ENCODE measurements around the gene TOX3. TPM values are rescaled to one million over a fixed set of nuclear protein-coding genes. Genes with fewer than 3 reads are reported as not detected.

Gene TOX3
- total and polyA plus RNA-seq, 2 of the 13 experiments (the other 11 are each of a cell fraction or from before 2014, with no cell fraction given) = 14.5 to 98.6 TPM

DNA sequence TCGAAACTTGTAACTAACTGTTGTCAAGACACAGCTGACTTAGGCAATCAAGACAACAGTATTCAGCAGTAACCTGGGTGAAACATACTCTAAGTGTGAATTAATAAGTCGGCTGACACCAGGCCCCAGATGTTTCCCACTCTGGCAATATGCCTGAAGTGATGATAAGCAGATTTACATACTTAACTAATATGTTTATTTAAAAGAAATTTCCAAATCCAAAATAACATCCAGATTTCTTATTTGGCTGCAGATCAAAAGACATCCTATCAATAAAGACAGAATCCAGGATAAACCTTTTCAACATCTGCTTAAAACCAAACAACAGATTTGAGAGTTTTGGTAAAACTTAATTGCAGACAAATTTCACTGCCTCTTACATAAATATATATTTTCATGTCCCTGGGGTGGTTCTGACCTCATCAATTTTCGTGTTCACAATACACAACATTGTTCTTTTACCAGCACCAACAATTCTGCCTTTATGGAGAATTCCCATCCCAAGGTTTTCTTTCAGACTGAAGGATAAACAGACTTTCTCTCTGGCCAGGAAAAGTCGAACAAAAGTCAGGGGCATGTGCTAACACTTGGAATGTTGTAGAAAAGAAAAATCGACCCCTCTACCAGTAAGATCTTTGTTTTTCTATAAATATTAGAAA lies 45.1 kb upstream of the TOX3 start (continued):
- TF ChIP-seq, protein P1, sequence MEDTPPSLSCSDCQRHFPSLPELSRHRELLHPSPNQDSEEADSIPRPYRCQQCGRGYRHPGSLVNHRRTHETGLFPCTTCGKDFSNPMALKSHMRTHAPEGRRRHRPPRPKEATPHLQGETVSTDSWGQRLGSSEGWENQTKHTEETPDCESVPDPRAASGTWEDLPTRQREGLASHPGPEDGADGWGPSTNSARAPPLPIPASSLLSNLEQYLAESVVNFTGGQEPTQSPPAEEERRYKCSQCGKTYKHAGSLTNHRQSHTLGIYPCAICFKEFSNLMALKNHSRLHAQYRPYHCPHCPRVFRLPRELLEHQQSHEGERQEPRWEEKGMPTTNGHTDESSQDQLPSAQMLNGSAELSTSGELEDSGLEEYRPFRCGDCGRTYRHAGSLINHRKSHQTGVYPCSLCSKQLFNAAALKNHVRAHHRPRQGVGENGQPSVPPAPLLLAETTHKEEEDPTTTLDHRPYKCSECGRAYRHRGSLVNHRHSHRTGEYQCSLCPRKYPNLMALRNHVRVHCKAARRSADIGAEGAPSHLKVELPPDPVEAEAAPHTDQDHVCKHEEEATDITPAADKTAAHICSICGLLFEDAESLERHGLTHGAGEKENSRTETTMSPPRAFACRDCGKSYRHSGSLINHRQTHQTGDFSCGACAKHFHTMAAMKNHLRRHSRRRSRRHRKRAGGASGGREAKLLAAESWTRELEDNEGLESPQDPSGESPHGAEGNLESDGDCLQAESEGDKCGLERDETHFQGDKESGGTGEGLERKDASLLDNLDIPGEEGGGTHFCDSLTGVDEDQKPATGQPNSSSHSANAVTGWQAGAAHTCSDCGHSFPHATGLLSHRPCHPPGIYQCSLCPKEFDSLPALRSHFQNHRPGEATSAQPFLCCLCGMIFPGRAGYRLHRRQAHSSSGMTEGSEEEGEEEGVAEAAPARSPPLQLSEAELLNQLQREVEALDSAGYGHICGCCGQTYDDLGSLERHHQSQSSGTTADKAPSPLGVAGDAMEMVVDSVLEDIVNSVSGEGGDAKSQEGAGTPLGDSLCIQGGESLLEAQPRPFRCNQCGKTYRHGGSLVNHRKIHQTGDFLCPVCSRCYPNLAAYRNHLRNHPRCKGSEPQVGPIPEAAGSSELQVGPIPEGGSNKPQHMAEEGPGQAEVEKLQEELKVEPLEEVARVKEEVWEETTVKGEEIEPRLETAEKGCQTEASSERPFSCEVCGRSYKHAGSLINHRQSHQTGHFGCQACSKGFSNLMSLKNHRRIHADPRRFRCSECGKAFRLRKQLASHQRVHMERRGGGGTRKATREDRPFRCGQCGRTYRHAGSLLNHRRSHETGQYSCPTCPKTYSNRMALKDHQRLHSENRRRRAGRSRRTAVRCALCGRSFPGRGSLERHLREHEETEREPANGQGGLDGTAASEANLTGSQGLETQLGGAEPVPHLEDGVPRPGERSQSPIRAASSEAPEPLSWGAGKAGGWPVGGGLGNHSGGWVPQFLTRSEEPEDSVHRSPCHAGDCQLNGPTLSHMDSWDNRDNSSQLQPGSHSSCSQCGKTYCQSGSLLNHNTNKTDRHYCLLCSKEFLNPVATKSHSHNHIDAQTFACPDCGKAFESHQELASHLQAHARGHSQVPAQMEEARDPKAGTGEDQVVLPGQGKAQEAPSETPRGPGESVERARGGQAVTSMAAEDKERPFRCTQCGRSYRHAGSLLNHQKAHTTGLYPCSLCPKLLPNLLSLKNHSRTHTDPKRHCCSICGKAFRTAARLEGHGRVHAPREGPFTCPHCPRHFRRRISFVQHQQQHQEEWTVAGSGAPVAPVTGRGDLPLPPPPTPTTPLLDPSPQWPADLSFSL (CRISPR knock-in tag; IDR thresholded peaks at IDR 0.05) = no peak
- no peak for TF ChIP-seq ZBTB21 (CRISPR knock-in tag; IDR thresholded peaks at IDR 0.05)
- TF ChIP-seq, protein P2, sequence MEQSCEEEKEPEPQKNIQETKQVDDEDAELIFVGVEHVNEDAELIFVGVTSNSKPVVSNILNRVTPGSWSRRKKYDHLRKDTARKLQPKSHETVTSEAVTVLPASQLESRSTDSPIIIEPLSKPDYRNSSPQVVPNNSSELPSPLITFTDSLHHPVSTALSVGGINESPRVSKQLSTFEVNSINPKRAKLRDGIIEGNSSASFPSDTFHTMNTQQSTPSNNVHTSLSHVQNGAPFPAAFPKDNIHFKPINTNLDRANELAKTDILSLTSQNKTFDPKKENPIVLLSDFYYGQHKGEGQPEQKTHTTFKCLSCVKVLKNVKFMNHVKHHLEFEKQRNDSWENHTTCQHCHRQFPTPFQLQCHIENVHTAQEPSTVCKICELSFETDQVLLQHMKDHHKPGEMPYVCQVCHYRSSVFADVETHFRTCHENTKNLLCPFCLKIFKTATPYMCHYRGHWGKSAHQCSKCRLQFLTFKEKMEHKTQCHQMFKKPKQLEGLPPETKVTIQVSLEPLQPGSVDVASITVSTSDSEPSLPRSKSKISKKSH (CRISPR knock-in tag; IDR thresholded peaks at IDR 0.05; ENCODE audit: borderline replicate concordance) = no peak
- TF ChIP-seq DNMT1 (CRISPR knock-in tag; IDR thresholded peaks at IDR 0.05) = no peak
- no peak for TF ChIP-seq ATAD3A (CRISPR knock-in tag; IDR thresholded peaks at IDR 0.05)
